Astrocyte of the cerebellum (primary cell): ENCODE data around the gene RNASE2.
A peak's percentile ranks its signal among the peaks of the same experiment; 100 is the strongest.

Source experiments
- DNase-seq: peaks from one replicate; pipeline ENCODE4 v3.0.0-alpha.2; 2011; ENCODE audit warnings: low read depth
- H3K4me3 ChIP-seq: 2 replicates; pipeline ENCODE4 v1.5.1; 2011; ENCODE audit warnings: mild to moderate bottlenecking, low read depth, low read length, moderate library complexity
- CTCF ChIP-seq: IDR thresholded peaks from 2 replicates; pipeline ENCODE4 v1.5.1; 2012; ENCODE audit warnings: low read length, low read depth, moderate library complexity, mild to moderate bottlenecking; ENCODE audit errors: missing control alignments
- in situ Hi-C: cut with HindIII; loops from 2 replicates; pipeline ENCODE4 v1.10.0; 2017; ENCODE audit warnings: low sequenced_read_pairs

Gene RNASE2

GRCh38 chr14:20986811-20987210, 31.5 kb downstream of the RNASE2 start:
- H3K4me3 ChIP-seq = no peak overlapping the region

DNA sequence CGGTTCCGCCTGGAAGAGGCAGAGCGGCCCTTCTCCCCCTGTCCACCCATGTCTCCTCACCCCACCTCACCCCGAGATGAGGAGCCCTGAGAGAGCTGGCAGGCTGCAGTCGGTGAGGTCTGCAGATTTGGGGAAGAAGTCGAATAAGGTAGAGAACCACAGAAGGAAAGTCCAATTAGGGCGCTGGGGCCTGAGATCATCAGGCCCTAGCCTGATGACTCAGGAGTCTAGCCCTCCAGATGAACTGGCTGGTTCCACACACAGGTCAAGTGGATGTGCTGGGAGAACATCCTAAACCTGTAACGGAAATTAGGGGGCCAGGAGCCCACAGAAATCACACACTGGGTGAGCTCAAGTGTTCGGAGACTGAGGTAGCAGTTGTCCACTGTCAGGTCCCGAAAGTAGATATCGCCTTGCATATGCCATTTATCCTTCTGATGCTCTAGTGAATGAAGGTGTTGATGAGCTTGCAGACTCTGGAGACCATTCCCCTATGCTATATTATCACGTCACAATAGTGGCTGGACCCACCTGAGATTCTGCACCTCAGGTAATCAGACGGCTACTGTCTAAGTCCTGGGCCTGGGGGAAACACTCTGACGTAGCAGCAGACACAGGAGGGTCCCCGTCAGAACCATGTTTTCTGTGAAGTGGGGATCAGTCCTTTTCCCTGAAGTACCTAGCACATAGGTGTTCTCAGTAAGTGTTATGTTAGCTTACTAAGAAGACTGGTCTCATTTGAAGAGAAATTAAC, 33.6 kb downstream of the RNASE2 start:
- no peak for TF ChIP-seq CTCF
- in situ Hi-C loops = no loop called here
- peak overlapping the region; percentile 85 for H3K4me3 ChIP-seq
- DNase-seq = no peak

More at GRCh38 chr14:20986811-20987210, 31.5 kb downstream of the RNASE2 start:
- in situ Hi-C loops = no loop called here
- peak; percentile 94 for DNase-seq
- TF ChIP-seq CTCF = no peak

- in situ Hi-C loops = no loop called here
- H3K4me3 ChIP-seq = peak overlapping the region; percentile 85
- no peak for TF ChIP-seq CTCF
- no peak for DNase-seq
Measured at GRCh38 chr14:20989471-20989786, 34.1 kb downstream of the RNASE2 start.

- peak within 1 kb of the TSS; percentile 85 for H3K4me3 ChIP-seq
- peak; percentile 45 for TF ChIP-seq CTCF
- in situ Hi-C loops = no loop called here
- DNase-seq = peak; percentile 94
Measured at GRCh38 chr14:20989787-20990600, 34.7 kb downstream of the RNASE2 start, which contains the start of gene METTL17. Gene METTL17 (plus strand): TSS chr14:20989980. CDS start chr14:20990003, 23 bp downstream.

DNA sequence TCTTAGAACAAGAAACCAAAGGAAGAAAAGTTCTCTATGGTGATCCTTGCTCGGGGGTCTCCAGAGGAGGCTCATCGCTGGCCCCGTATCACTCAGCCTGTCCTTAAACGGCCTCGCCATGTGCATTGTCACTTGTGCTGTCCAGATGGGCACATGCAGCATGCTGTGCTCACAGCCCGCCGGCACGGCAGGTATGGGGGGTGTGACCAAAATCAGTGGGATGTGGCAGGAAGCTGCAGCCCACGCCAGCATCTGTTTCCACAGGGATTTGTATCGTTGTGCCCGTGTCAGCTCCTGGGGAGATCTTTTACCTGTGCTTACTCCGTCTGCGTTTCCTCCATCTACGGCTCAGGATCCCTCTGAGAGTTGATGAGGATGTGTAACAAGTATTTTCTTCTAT, 41.2 kb downstream of the RNASE2 start:
- DNase-seq = no peak
- in situ Hi-C loops = no loop called here
- no peak for TF ChIP-seq CTCF
- no peak overlapping the region for H3K4me3 ChIP-seq

DNA sequence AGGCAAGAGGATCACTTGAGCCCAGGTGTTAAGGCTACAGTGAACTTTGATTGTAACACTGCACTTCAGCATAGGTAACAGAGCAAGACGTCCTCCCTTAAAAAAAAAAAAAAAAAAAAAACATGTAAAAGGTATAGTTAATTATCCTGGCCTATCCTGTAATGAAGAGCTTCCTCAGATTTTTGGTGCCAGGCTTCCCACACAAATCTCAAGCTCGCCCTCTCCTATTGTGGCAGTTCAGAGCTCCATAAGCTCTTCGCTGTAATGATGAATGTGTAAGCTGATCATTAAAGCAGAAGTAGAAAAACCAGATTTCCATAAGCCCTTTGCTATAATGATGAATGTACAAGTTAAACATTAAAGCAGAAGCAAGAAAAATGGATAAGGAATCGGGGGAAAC, 41.8 kb downstream of the RNASE2 start:
- in situ Hi-C loops = no loop called here
- DNase-seq = no peak
- no peak for TF ChIP-seq CTCF
- no peak overlapping the region for H3K4me3 ChIP-seq
